ENCODE data around the gene NHLRC4. TPM values are rescaled to one million over a fixed set of nuclear protein-coding genes. Genes with fewer than 3 reads are reported as not detected.

NHLRC4 gene
- total and polyA plus RNA-seq, 3 experiments from 2014 or later: 0.55 to 1.6 (median 0.59) TPM

DNA sequence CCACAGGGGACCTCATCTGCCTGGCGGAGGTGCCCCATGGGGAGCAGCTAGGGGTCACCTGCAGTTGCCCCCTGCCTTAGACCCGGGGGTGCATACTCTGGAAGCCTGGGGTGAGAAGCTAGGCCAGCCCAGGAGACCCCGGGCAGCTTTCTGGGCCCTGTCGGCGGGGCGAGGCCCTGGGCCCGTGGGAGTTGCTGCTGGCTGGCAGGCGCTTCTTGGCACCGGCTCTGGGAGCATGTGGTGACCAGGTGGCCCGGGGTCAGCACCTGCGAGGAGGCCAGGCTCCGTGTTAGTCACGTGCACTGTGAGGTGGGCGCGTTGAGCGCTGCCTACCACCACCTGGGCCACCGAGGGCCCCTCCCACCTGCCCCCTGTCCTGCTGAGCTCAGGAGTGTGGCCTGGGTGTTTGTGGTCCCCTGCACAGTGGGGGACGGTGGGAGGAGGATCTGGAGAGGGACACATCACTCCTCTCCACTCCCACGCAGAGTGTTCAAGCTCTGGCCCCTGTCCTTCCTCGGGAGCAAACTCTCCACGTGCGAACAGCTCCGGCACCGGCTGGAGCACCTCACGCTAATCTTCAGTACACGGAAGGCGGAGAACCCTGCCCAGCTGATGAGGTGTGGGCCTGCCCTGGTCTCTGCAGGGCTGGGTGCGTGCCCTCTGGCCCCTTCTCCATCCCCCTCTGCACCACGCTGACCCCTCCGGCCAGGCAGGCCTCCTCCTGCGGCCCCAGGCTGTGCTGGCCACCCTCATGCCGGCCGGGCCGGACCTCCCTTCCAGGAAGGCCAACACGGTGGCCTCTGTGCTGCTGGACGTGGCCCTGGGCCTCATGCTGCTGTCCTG is 8.8 kb downstream of the NHLRC4 start:
- ChIA-PET POLR2A (no interaction called here), CTCF (no interaction called here)
- no peak overlapping the region for H3K27ac ChIP-seq (ENCODE audit: low read depth, low read length)
- Mint-ChIP-seq H3K9me3 (peaks cover 0 to 4% (median 0%) of the 10 kb centered on the region in 5 donors), H3K4me1 (peaks cover 14 to 20% (median 15%) of the 10 kb centered on the region in 3 donors), H3K4me3 (no peak overlapping the region), H3K27me3 (no peaks in the 10 kb centered on the region), H3K27ac (no peak overlapping the region), H3K36me3 (peaks cover 0 to 10% (median 0%) of the 10 kb centered on the region in 3 donors)
- no peaks in the 10 kb centered on the region for H3K9me3 ChIP-seq (ENCODE audit: low read length)
- H3K27me3 ChIP-seq (ENCODE audit: insufficient read depth, low read length, poor library complexity, severe bottlenecking): no peaks in the 10 kb centered on the region
- no peak for DNase-seq
- no peak overlapping the region for H3K4me3 ChIP-seq (ENCODE audit: low read length)
- peaks cover 6% of the 10 kb centered on the region for H3K4me1 ChIP-seq (ENCODE audit: insufficient read depth, low read length)
- H3K36me3 ChIP-seq (ENCODE audit: insufficient read depth, low read length): no peaks in the 10 kb centered on the region

DNA sequence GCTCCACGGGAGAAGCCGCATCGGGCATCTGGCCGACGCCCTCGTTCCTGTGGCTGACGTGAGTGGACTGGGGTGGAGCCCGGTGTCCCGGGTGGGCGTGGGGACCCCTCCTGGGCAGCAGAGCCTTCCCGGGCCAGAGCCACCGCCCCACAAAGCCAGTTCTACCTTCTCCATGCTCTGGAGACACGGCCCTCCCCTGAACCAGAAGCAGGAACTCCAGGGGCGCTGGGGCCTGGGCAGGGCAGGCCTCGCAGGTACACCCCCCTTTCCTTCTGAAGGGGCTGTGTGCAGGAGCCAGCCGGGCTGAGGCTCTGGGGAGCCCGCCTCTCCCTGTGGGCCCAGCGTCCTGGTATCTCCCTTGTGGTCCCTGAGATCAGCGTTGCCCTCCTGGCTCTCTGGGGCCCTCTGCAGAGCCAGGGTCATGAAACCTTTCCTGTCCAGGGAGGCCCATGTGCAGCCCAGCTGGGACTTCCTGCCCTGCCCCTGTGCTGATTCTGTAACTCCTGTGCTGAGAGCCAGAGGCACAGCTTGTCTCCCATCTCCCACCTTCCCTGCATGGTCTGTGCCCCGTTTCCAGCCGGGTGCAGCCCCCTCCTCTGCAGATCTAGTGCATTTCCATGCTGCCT is 9.5 kb downstream of the NHLRC4 start:
- H3K4me1 Mint-ChIP-seq: peaks cover 7 to 12% (median 8%) of the 10 kb centered on the region in 3 donors
- H3K4me1 ChIP-seq (ENCODE audit: insufficient read depth, low read length): no peaks in the 10 kb centered on the region
- no peaks in the 10 kb centered on the region for H3K27me3 Mint-ChIP-seq
- no peaks in the 10 kb centered on the region for H3K36me3 ChIP-seq (ENCODE audit: insufficient read depth, low read length)
- no peak overlapping the region for H3K4me3 Mint-ChIP-seq
- H3K27ac Mint-ChIP-seq: no peak overlapping the region
- H3K9me3 Mint-ChIP-seq: no peaks in the 10 kb centered on the region
- POLR2A ChIA-PET: no interaction called here
- DNase-seq: no peak
- no peak overlapping the region for H3K4me3 ChIP-seq (ENCODE audit: low read length)
- H3K27ac ChIP-seq (ENCODE audit: low read depth, low read length): no peak overlapping the region
- no peaks in the 10 kb centered on the region for H3K9me3 ChIP-seq (ENCODE audit: low read length)
- CTCF ChIA-PET: no interaction called here
- H3K27me3 ChIP-seq (ENCODE audit: insufficient read depth, low read length, poor library complexity, severe bottlenecking): no peaks in the 10 kb centered on the region
- peaks cover 0 to 10% (median 0%) of the 10 kb centered on the region in 3 donors for H3K36me3 Mint-ChIP-seq

DNA sequence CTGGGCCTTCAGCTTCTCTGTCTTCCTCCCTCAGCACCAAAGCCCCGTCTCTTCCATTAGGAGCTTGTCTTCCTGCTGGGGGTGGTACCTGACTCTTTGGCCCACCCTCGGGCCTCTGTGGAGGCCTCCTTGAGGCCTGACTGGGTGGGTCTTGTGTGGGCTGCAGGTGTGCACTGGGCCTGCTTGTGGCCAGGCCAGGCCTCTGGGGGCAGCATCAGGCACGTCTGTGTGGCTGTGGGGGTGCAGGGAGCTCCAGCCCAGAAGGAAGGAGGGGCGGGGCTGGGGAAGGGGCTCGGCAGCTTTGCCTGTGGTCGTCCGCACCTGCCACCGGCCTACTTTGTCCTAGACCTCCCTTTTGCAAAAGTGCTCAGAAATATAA is 10.0 kb downstream of the NHLRC4 start:
- H3K27me3 Mint-ChIP-seq: no peaks in the 10 kb centered on the region
- Histone ChIP-seq H3K9me3 (ENCODE audit: low read length) (no peaks in the 10 kb centered on the region), H3K27ac (ENCODE audit: low read depth, low read length) (no peak overlapping the region), H3K36me3 (ENCODE audit: insufficient read depth, low read length) (no peaks in the 10 kb centered on the region), H3K27me3 (ENCODE audit: insufficient read depth, low read length, poor library complexity, severe bottlenecking) (no peaks in the 10 kb centered on the region), H3K4me3 (ENCODE audit: low read length) (no peak overlapping the region), H3K4me1 (ENCODE audit: insufficient read depth, low read length) (no peaks in the 10 kb centered on the region)
- peaks cover 0 to 9% (median 0%) of the 10 kb centered on the region in 3 donors for H3K36me3 Mint-ChIP-seq
- no peak overlapping the region for H3K4me3 Mint-ChIP-seq
- H3K4me1 Mint-ChIP-seq: peaks cover 2 to 7% (median 3%) of the 10 kb centered on the region in 3 donors
- ChIA-PET POLR2A (no interaction called here), CTCF (interaction anchor here (0.7 kb wide), 1 partner anchor 9 kb away, joined by 4 read pairs; no protein-coding TSS in a partner anchor)
- no peaks in the 10 kb centered on the region for H3K9me3 Mint-ChIP-seq
- no peak overlapping the region for H3K27ac Mint-ChIP-seq
- DNase-seq: no peak

DNA sequence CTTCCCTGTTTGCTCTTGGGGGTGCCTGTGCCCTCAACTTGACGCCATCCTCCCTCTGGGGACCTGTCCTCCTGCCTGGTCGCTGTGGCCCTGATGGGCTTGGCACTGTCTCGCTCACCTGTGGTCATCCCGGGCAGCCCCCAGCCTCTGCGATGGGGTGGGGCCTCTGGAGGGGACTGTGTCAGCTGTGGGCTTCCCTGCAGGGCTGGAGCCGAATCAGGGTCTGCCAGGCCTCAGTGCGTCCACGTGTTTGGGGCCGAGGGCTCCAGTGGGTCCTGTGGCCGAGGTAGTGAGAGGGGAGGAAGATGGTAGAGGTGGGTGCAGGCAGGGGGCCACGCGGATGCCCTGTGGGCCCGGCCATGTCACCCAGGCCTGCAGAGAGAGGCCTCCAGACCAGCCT is 11.0 kb downstream of the NHLRC4 start:
- Mint-ChIP-seq H3K27ac (no peak overlapping the region), H3K9me3 (no peaks in the 10 kb centered on the region), H3K4me3 (peak overlapping the region in 1 of 7 donors; percentile 45), H3K4me1 (peaks cover 0 to 4% (median 0%) of the 10 kb centered on the region in 3 donors), H3K36me3 (peaks cover 0 to 7% (median 0%) of the 10 kb centered on the region in 3 donors), H3K27me3 (no peaks in the 10 kb centered on the region)
- H3K36me3 ChIP-seq (ENCODE audit: insufficient read depth, low read length): no peaks in the 10 kb centered on the region
- H3K4me3 ChIP-seq (ENCODE audit: low read length): no peak overlapping the region
- H3K4me1 ChIP-seq (ENCODE audit: insufficient read depth, low read length): no peaks in the 10 kb centered on the region
- CTCF ChIA-PET: no interaction called here
- H3K9me3 ChIP-seq (ENCODE audit: low read length): no peaks in the 10 kb centered on the region
- DNase-seq: no peak
- no peak overlapping the region for H3K27ac ChIP-seq (ENCODE audit: low read depth, low read length)
- POLR2A ChIA-PET: no interaction called here
- no peaks in the 10 kb centered on the region for H3K27me3 ChIP-seq (ENCODE audit: insufficient read depth, low read length, poor library complexity, severe bottlenecking)

DNA sequence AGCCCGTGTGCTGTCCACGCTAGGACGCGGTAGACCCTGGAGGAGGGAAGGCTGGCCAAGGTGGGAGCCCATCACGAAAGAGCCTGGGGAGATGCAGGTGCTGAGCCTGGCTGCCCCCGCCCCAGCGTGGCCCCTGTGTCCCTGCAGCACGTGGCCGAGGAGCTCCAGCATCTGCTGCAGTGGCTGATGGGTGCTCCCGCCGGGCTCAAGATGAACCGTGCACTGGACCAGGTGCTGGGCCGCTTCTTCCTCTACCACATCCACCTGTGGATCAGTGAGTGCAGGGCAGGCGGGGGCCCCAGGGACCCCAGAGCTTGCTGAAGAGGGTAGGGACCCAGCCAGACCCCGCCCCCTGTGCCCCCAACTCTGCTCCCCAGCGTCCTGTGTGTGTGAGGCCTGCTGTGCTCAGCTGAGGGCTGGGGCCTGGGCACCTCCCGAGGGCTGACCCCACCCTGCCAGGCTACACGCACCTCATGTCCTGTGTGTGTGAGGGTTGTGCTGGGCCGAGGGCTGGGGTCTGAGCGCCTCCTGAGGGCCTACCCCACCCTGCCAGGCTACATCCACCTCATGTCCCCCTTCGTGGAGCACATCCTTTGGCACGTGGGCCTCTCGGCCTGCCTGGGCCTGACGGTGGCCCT is 11.5 kb downstream of the NHLRC4 start:
- Histone ChIP-seq H3K9me3 (ENCODE audit: low read length) (no peaks in the 10 kb centered on the region), H3K27me3 (ENCODE audit: insufficient read depth, low read length, poor library complexity, severe bottlenecking) (no peaks in the 10 kb centered on the region), H3K4me1 (ENCODE audit: insufficient read depth, low read length) (no peaks in the 10 kb centered on the region), H3K27ac (ENCODE audit: low read depth, low read length) (no peak overlapping the region), H3K36me3 (ENCODE audit: insufficient read depth, low read length) (no peaks in the 10 kb centered on the region), H3K4me3 (ENCODE audit: low read length) (no peak overlapping the region)
- Mint-ChIP-seq H3K4me1 (peaks cover 0 to 4% (median 0%) of the 10 kb centered on the region in 3 donors), H3K4me3 (no peak overlapping the region), H3K27me3 (no peaks in the 10 kb centered on the region), H3K27ac (no peak overlapping the region), H3K36me3 (peaks cover 0 to 7% (median 0%) of the 10 kb centered on the region in 3 donors), H3K9me3 (no peaks in the 10 kb centered on the region)
- no peak for DNase-seq
- ChIA-PET CTCF (interaction anchor here (1.0 to 1.1 kb wide), 3 partner anchors 10 to 142 kb away, joined by 3 to 7 read pairs (median 5); no protein-coding TSS in a partner anchor), POLR2A (no interaction called here)

DNA sequence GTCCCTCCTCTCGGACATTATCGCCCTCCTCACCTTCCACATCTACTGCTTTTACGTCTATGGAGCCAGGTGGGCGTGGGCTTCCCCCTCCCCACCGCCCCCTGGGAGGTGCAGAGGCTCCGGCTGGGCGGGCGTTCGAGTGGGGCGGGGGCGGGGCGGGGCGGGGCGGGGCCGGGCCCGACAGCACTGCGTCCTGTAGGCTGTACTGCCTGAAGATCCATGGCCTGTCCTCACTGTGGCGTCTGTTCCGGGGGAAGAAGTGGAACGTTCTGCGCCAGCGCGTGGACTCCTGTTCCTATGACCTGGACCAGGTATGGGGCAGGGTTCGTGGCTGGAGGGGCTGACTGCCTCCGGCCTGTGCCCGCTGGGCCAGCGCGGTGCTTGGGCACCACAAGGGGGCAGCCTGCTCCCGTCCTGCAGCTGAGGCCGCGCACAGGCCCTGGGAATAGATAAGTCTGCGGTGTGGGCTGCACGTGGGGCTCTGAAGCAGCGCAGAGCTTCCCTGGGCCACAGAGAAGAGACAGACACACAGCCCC is 12.1 kb downstream of the NHLRC4 start:
- H3K36me3 ChIP-seq (ENCODE audit: insufficient read depth, low read length): no peaks in the 10 kb centered on the region
- DNase-seq: peak; percentile 36 to 74 (median 50)
- no peak overlapping the region for H3K27ac ChIP-seq (ENCODE audit: low read depth, low read length)
- Mint-ChIP-seq H3K27ac (no peak overlapping the region), H3K27me3 (no peaks in the 10 kb centered on the region), H3K36me3 (peaks cover 0 to 7% (median 0%) of the 10 kb centered on the region in 3 donors), H3K4me1 (peaks cover 0 to 4% (median 0%) of the 10 kb centered on the region in 3 donors), H3K9me3 (no peaks in the 10 kb centered on the region), H3K4me3 (peak overlapping the region in 2 of 7 donors; percentile 18 to 39)
- H3K4me1 ChIP-seq (ENCODE audit: insufficient read depth, low read length): no peaks in the 10 kb centered on the region
- H3K27me3 ChIP-seq (ENCODE audit: insufficient read depth, low read length, poor library complexity, severe bottlenecking): no peaks in the 10 kb centered on the region
- H3K4me3 ChIP-seq (ENCODE audit: low read length): no peak overlapping the region
- POLR2A ChIA-PET: no interaction called here
- no peaks in the 10 kb centered on the region for H3K9me3 ChIP-seq (ENCODE audit: low read length)
- CTCF ChIA-PET: interaction anchor here (0.7 to 1.1 kb wide), 4 partner anchors 10 to 141 kb away, joined by 3 to 7 read pairs (median 5); no protein-coding TSS in a partner anchor

DNA sequence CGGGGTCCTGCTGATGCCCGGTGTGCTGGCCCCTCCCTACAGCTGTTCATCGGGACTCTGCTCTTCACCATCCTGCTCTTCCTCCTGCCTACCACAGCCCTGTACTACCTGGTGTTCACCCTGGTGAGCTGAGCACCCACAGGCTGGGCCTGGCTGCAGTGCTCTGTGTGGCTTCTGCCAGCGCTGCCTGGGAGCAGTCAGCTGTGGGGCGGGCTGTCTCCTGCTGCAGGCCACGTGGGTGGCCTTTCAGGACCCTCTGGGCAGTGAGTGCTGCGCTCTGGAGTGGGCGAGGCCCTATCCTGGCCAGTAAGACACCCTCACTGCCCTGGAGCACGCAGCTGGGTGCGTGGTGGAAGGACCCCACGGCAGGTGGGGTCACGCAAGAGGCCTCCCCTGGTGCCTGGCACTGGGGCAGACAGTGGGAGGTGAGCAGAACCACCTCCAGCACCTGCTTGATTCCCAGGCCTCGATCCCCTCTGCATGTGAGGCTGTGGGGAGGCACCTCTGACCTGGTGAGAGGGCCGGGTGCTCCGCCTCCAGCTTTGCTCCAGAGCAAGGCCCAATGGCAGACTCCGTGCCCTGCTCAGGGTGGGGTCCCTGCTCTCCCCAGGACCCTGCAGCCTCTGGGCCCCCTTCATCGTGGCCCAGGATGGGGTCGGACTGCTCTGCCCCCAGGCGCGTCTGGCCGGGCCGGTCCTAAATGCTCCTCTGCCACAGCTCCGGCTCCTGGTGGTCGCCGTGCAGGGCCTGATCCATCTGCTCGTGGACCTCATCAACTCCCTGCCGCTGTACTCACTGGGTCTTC is 13.5 kb downstream of the NHLRC4 start:
- CTCF ChIA-PET: interaction anchor here (1.1 kb wide), 1 partner anchor 30 kb away, joined by 4 read pairs; no protein-coding TSS in a partner anchor
- no peak overlapping the region for H3K27ac ChIP-seq (ENCODE audit: low read depth, low read length)

More for the DNA sequence above, 13.5 kb downstream of the NHLRC4 start:
- H3K4me3 ChIP-seq (ENCODE audit: low read length): no peak overlapping the region
- POLR2A ChIA-PET: no interaction called here
- no peak for DNase-seq
- H3K27me3 ChIP-seq (ENCODE audit: insufficient read depth, low read length, poor library complexity, severe bottlenecking): no peaks in the 10 kb centered on the region
- H3K27me3 Mint-ChIP-seq: no peaks in the 10 kb centered on the region
- no peaks in the 10 kb centered on the region for H3K9me3 Mint-ChIP-seq
- no peak overlapping the region for H3K4me3 Mint-ChIP-seq
- H3K4me1 ChIP-seq (ENCODE audit: insufficient read depth, low read length): no peaks in the 10 kb centered on the region
- H3K36me3 Mint-ChIP-seq: peaks cover 0 to 2% (median 0%) of the 10 kb centered on the region in 3 donors
- H3K9me3 ChIP-seq (ENCODE audit: low read length): no peaks in the 10 kb centered on the region
- H3K4me1 Mint-ChIP-seq: peaks cover 0 to 4% (median 0%) of the 10 kb centered on the region in 3 donors
- no peaks in the 10 kb centered on the region for H3K36me3 ChIP-seq (ENCODE audit: insufficient read depth, low read length)
- no peak overlapping the region for H3K27ac Mint-ChIP-seq
